ENCODE results near the gene POLH. TPM values are rescaled to one million over a fixed set of nuclear protein-coding genes. Genes with fewer than 3 reads are reported as not detected.
"Not testable (repeated sequence)": the region's sequence is repeated elsewhere in the genome, so short reads cannot be mapped to it uniquely, and the experiment has no call there.

POLH gene
- polyA plus RNA-seq, 1 of the 3 experiments (the other 2 are of a cell fraction): 11.5 TPM

DNA sequence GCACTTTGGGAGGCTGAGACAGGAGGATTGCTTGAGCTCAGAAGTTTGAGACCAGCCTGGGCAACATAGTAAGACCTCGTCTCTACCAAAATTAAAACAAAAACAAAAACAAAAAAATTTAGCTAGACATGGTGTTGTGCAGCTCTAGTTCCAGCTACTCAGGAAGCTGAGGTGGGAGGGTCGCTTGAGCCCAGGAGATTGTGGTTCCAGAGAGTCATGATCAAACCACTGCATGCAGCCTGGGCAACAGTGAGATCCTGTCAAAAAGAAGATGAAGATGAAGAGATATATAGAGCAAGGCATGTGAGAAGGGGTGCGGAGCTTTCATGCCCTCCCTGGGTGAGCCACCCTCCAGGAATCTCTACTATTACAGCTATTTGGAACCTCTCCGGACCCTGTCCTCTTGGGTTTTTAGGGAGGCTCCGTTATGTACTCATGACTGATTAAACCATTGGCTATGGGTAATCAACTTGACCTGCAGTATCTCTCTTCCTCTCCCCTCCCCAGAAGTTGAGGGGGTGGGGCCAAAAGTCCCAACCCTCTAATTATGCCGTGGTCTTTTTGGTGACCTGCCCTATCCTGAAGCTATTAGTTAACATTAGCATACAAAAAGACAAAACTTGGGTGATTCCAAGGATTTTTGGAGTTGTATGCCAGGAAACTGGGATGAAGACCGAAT is 9.0 kb downstream of the POLH start:
- Histone ChIP-seq H3F3A (replicated peaks; ENCODE audit: insufficient read depth) (no peaks in the 10 kb centered on the region), H3K4me2 (no peak overlapping the region), H4K20me1 (ENCODE audit: insufficient read depth) (0 out of 2 replicates have a peak, but pooled peaks cover 3% of the 10 kb centered on the region), H3K79me2 (ENCODE audit: insufficient read depth) (peaks cover 57% of the 10 kb centered on the region), H3K9me3 (no peaks in the 10 kb centered on the region), H3K4me3 (ENCODE audit: low read depth in 2 of 2, low read length in 1 of 2) (no peak overlapping the region), H3K4me1 (ENCODE audit: control insufficient read depth in 1 of 2, insufficient read depth in 2 of 2, low read depth in 1 of 2, low read length in 1 of 2) (no peaks in the 10 kb centered on the region), H3K36me3 (replicated peaks in 1 of 2; ENCODE audit: control insufficient read depth in 1 of 2, insufficient read depth in 2 of 2, low read length in 1 of 2) (peaks cover 44 to 69% of the 10 kb centered on the region in 2 experiments), H3K9me2 (no peaks in the 10 kb centered on the region), H3K9ac (no peak overlapping the region), H3K27ac (ENCODE audit: low read depth in 2 of 2, low read length in 1 of 2) (no peak overlapping the region), H2AFZ (ENCODE audit: low read depth) (no peak overlapping the region), H3K27me3 (ENCODE audit: insufficient read depth) (no peaks in the 10 kb centered on the region)
- TF ChIP-seq SMC3 (IDR thresholded peaks at IDR 0.05; ENCODE audit: low read depth, low read length): no peak
- no peak for TF ChIP-seq POLR2AphosphoS5 (IDR thresholded peaks at IDR 0.05; ENCODE audit: low read depth, low read length)
- no peak for TF ChIP-seq CTCF (IDR thresholded peaks at IDR 0.05)
- no peak for TF ChIP-seq USF2 (IDR thresholded peaks at IDR 0.05; ENCODE audit: borderline replicate concordance, low read depth, low read length)
- TF ChIP-seq TCF12 (IDR thresholded peaks at IDR 0.05): no peak
- TF ChIP-seq TEAD4 (IDR thresholded peaks at IDR 0.05; ENCODE audit: borderline replicate concordance, insufficient read depth): no peak
- TF ChIP-seq USF1 (IDR thresholded peaks at IDR 0.05; ENCODE audit: borderline replicate concordance, low read depth): no peak
- no peak for TF ChIP-seq FOXJ3 (CRISPR knock-in tag; IDR thresholded peaks at IDR 0.05)
- TF ChIP-seq RFX5 (IDR thresholded peaks at IDR 0.05; ENCODE audit: low read length): no peak
- no peak for TF ChIP-seq NFIC (IDR thresholded peaks at IDR 0.05; ENCODE audit: borderline replicate concordance)
- TF ChIP-seq YY1 (IDR thresholded peaks at IDR 0.05; ENCODE audit: low read depth): no peak
- 92% methylated on average over 7 of the region's 7 CpGs for WGBS (ENCODE audit: low lambda C conversion rate)
- DNase-seq: no peak
- CTCF ChIA-PET: interaction anchor here (0.6 to 2.0 kb wide), 4 partner anchors 8 to 82 kb away, joined by 3 to 8 read pairs (median 3); no protein-coding TSS in a partner anchor
- POLR2A ChIA-PET: no interaction called here

DNA sequence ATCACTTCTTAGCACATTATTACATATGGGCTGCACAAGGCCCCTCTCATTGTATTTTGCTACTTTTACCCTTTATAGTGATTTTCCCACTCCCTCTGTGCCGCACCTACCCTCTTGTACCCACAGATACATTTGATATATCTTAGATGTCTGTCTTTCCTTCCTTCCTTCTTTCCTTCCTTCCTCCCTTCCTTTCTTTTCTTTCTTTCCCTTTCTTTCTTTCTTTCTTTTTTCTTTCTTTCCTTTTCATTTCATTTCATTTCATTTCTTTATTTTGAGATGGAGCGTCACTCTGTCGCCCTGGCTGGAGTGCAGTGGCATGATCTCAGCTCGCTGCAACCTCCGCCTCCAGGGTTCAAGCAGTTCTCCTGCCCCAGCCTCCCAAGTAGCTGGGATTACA is 12.2 kb downstream of the POLH start:
- Histone ChIP-seq H3K9me3 (no peaks in the 10 kb centered on the region), H3K79me2 (ENCODE audit: insufficient read depth) (peaks cover 71% of the 10 kb centered on the region), H3K27ac (ENCODE audit: low read depth in 2 of 2, low read length in 1 of 2) (no peak overlapping the region), H4K20me1 (ENCODE audit: insufficient read depth) (no peaks in the 10 kb centered on the region), H3K9ac (no peak overlapping the region), H3F3A (replicated peaks; ENCODE audit: insufficient read depth) (no peaks in the 10 kb centered on the region), H3K4me2 (no peak overlapping the region), H3K27me3 (ENCODE audit: insufficient read depth) (no peaks in the 10 kb centered on the region), H3K9me2 (no peaks in the 10 kb centered on the region), H3K4me3 (ENCODE audit: low read depth in 2 of 2, low read length in 1 of 2) (no peak overlapping the region), H3K36me3 (replicated peaks in 1 of 2; ENCODE audit: control insufficient read depth in 1 of 2, insufficient read depth in 2 of 2, low read length in 1 of 2) (peaks cover 45 to 81% of the 10 kb centered on the region in 2 experiments), H3K4me1 (ENCODE audit: control insufficient read depth in 1 of 2, insufficient read depth in 2 of 2, low read depth in 1 of 2, low read length in 1 of 2) (no peaks in the 10 kb centered on the region), H2AFZ (ENCODE audit: low read depth) (no peak overlapping the region)
- ChIA-PET CTCF (interaction anchor here (0.8 to 1.1 kb wide), 2 partner anchors 9 to 20 kb away, joined by 3 to 6 read pairs; no protein-coding TSS in a partner anchor), POLR2A (no interaction called here)
- TF ChIP-seq EP300 (IDR thresholded peaks at IDR 0.05; ENCODE audit: borderline replicate concordance in 1 of 2, low read depth in 1 of 2, low read length in 1 of 2) (no peak), CTCF (IDR thresholded peaks at IDR 0.05) (no peak)
- TF ChIP-seq, protein P1, sequence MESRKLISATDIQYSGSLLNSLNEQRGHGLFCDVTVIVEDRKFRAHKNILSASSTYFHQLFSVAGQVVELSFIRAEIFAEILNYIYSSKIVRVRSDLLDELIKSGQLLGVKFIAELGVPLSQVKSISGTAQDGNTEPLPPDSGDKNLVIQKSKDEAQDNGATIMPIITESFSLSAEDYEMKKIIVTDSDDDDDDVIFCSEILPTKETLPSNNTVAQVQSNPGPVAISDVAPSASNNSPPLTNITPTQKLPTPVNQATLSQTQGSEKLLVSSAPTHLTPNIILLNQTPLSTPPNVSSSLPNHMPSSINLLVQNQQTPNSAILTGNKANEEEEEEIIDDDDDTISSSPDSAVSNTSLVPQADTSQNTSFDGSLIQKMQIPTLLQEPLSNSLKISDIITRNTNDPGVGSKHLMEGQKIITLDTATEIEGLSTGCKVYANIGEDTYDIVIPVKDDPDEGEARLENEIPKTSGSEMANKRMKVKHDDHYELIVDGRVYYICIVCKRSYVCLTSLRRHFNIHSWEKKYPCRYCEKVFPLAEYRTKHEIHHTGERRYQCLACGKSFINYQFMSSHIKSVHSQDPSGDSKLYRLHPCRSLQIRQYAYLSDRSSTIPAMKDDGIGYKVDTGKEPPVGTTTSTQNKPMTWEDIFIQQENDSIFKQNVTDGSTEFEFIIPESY (IDR thresholded peaks at IDR 0.05; ENCODE audit: borderline replicate concordance, low read depth): no peak
- DNase-seq: no peak
- 98% methylated on average over 5 of the region's 5 CpGs for WGBS (ENCODE audit: low lambda C conversion rate)

DNA sequence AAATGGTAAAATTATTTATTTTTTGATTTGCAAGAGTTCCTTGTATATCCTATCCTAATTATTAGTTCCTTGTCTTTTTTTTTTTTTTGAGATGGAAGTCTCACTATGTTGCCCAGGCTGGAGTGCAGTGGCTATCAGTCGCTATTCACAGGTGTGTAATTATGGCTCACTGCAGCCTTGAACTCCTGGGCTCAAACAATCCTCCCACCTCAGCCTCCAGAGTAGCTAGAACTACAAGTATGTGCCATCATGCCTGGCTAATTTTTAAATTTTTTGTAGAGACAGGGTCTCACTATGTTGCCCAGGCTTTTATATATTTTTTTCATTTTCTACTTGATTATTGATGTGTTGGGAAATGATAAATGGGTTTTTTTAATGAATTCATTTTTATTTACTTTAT is 13.6 kb downstream of the POLH start:
- H3K4me1 ChIP-seq (ENCODE audit: control insufficient read depth in 1 of 2, insufficient read depth in 2 of 2, low read depth in 1 of 2, low read length in 1 of 2); H3K27me3 ChIP-seq (ENCODE audit: insufficient read depth); H3K4me3 ChIP-seq (ENCODE audit: low read depth in 2 of 2, low read length in 1 of 2); H3K9me3 ChIP-seq; H3K9me2 ChIP-seq; H2AFZ ChIP-seq (ENCODE audit: low read depth); H3K27ac ChIP-seq (ENCODE audit: low read depth in 2 of 2, low read length in 1 of 2); DNase-seq; H3F3A ChIP-seq (replicated peaks; ENCODE audit: insufficient read depth); H4K20me1 ChIP-seq (ENCODE audit: insufficient read depth); H3K9ac ChIP-seq; H3K4me2 ChIP-seq: not testable (repeated sequence)
- Histone ChIP-seq H3K79me2 (ENCODE audit: insufficient read depth) (peaks cover 71% of the 10 kb centered on the region), H3K36me3 (replicated peaks in 1 of 2; ENCODE audit: control insufficient read depth in 1 of 2, insufficient read depth in 2 of 2, low read length in 1 of 2) (peaks cover 36 to 80% of the 10 kb centered on the region in 2 experiments)
- ChIA-PET CTCF (interaction anchor here (4.4 kb wide), 1 partner anchor 19 kb away, joined by 22 read pairs; no protein-coding TSS in a partner anchor), POLR2A (interaction anchor here (0.6 kb wide), 1 partner anchor 104 kb away, joined by 5 read pairs; no protein-coding TSS in a partner anchor)
- WGBS (ENCODE audit: low lambda C conversion rate): 100% methylated on average over 1 of the region's 1 CpG

Data from SK-N-SH (cell line).